GM21360 (cell line): ENCODE data around the gene IER3IP1.
"Not testable (repeated sequence)": the region's sequence is repeated elsewhere in the genome, so short reads cannot be mapped to it uniquely, and the experiment has no call there.

ENCODE experiments used
- ATAC-seq: cut with Tn5 transposase; IDR thresholded peaks from one replicate; pipeline ENCODE4 v1.9.1; 2021; ENCODE audit warnings: mild to moderate bottlenecking, moderate library complexity; ENCODE audit not compliant: unreplicated experiment

IER3IP1 gene

DNA sequence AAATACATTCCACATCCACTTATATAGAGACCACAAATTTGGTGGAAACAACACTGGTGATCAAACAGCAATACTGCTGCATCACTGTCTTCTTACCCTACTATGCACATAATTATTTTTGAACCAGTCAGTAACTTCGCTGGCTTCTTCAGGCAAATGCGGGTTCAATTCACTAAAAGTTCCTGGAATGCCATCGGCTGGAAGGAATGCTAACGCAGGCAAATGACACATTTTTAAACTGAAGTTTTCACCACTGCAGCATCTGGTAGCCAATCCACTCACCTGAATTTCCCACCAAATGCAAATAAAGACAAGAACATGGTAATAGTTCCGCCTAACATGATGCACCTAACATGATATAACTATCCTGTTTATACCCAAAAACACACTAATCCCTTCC lies 15.9 kb downstream of the IER3IP1 start:
- no peak for ATAC-seq

- not testable (repeated sequence) for ATAC-seq
These were observed 17.8 kb downstream of the IER3IP1 start for GRCh38 chr18:47158404-47158803.

DNA sequence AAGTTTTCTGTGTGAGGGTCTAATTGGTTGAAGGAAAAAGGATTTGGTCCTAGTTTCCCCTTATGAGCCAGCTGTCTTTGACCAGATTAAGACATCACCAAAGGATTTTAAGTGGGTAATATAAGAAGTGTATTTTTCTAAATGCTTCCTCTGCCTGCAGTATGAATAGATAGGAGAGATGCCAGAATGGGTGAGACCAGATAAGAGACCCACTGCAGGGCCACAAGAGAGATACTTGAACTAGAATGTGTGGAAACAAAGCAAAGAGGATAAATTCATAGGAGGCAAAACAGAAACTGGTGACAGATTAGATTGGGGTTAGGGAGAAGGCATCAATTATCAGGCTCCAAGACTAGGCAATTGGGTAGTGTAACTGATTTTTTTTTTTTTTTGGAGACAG lies 24.7 kb downstream of the IER3IP1 start:
- ATAC-seq: no peak

GRCh38 chr18:47150824-47151366 lies 25.3 kb downstream of the IER3IP1 start:
- peak; percentile 12 for ATAC-seq

DNA sequence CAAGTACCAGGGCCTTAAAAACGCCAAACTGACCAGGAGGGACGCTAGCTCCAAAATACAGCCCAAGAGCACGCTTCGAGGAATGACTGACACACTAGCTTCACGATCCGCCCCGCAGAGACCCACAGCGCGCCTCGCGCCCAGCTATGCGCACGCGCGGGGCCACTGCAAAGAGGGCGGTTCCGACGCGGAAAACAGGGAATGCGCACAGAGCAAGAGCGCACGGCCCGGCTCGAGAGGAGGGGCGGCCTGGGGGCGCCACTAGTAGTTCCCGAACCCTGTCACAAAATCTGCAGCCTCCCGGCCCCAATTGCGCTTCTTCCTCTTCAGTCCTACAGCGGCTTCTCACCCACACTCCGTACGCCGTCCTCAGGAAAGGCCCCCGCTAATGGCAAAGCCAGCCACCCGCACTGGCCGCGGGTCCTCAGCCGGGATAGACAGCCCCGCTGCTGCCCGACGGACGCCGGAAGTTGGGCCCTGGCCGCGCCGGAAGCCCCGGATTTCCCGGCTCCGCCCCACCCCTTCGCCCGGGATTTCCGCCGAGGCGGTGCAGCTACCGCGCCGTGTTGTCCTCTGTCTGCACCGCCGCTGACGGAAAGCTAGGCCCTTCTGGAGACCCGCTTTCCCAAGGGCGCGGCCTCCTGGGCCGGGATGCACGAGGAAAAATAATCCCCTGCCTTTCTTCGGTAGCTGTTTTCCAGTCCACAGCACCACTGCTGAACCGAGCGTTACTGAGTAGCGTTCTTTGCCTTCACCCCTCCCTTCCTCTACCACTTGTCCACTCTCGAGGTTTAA lies 25.9 kb downstream of the IER3IP1 start, which contains the start of gene HDHD2:
HDHD2 (minus strand) TSS at position 472 of the 795 bp plus-strand sequence. CDS start 14,061 bp downstream, outside the sequence.
- peak; percentile 83 for ATAC-seq

- ATAC-seq: no peak
These were observed 26.6 kb downstream of the IER3IP1 start for GRCh38 chr18:47149457-47150028.

DNA sequence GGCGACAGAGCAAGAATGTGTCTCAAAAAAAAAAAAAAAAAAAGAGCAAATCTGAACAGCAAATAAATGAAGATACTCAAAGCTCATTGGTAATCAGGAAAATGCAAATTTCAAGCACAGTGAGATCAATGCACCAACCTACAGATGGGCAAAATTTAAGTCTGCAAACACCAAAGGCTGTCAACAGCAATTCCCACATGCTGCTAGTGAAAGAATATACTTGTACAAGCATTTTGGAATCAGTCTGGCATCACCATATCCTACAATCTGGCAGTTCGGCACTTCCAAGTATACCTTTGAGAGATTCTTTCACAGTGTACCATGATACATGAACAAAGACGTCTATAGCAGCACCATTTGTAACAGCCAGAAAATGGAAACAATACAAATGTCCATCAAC lies 30.0 kb downstream of the IER3IP1 start:
- no peak for ATAC-seq

DNA sequence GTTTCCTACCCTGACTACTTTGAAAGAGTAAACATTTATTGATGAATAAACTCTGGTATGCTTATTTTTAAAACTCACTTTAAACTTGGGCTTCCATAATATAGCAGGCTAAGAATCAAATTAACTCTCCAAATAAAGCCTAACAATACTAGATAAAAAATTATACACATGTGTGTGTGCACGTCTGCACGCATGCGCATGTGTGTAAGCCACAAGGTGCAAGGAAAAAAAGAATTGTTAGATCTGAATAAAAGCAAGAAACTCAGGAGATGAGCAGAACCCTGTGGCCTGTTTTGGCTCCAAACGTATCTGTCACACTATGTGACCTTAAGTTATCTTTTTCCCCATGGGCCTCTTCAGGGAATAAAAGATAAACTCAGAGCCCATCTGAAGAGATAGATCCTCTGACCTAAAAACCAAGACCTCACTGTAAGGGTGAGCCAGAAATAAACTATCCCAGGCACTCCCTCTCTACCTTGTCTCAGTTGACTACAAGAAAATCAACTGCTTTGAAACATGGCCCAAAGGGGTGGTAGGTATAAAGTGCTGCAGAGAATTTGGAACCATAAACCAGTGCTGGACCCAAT lies 32.2 kb downstream of the IER3IP1 start:
- ATAC-seq: no peak

DNA sequence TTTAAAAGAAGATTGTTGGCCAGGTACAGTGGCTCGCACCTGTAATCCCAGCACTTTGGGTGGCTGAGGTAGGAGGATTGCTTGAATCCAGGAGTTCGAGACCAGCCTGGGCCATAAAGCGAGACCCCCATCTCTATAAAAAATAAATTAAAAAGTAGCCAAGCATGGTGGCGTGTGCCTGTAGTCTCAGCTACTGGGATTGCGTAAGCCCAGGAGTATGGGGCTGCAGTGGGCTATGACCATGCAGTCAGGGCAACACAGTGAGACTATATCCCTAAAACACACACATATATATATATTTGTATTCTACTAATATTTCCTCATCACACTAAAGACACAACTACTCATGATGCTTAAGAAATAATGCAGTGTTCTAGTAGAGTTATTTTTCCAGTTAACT lies 33.0 kb downstream of the IER3IP1 start:
- no peak for ATAC-seq

DNA sequence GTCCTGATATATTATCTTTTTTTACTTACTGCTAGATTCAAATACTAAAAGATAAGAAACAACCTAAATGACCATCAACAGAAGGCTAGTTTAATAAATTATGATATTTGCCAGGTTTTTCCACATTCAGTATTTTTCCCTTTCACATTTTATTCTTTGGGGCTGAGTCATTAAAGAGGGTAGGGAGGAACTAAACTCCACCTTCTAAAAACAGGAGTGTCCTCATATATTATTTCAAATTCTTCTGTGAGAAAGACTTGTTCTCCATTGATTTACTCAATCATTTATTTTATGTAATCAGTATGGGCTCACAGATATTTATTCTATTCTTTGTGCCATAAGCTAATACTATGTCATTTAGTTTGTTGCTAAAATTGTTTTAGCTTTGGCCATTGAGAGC lies 34.9 kb downstream of the IER3IP1 start:
- ATAC-seq: no peak

GRCh38 chr18:47121146-47121545 lies 55.0 kb downstream of the IER3IP1 start:
- no peak for ATAC-seq

- peak; percentile 91 for ATAC-seq
These were observed 55.7 kb downstream of the IER3IP1 start for GRCh38 chr18:47120428-47120827.

DNA sequence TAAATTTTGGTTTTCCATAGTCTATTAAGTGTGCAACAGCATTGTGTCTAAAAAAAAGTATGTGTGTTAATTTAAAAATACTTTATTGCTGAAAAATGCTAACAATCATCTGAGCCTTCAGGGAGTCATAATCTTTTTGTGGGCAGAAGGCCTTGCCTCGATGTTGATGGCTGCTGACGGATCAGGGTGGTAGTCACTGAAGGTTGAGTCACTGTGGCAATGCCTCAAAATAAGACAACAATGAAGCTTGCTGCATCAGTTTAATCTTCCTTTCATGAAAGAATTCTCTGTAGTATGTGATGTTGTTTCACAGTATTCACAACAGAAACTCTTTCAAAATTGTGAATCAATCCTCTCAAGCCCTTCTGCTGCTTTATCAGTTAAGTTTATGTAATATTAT lies 57.2 kb downstream of the IER3IP1 start:
- no peak for ATAC-seq

DNA sequence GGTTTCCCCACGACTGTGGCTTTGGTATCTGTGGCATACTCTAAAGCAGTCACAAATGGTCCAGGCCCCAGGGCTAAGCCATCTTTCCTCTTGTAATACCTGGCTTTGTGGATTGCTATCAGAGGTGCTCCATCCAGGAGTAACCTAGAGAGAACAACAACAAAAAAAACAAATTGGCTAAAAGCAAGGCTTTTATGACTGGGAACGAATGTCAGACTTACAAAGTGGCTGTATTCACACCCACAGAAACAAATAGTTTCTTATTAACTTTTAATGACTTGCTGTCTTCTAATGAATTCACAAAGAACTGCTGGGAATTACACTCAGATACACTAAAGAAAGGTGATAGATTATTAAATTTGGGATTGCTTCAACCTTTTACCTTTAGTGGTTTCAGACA lies 61.0 kb downstream of the IER3IP1 start:
- ATAC-seq: no peak

DNA sequence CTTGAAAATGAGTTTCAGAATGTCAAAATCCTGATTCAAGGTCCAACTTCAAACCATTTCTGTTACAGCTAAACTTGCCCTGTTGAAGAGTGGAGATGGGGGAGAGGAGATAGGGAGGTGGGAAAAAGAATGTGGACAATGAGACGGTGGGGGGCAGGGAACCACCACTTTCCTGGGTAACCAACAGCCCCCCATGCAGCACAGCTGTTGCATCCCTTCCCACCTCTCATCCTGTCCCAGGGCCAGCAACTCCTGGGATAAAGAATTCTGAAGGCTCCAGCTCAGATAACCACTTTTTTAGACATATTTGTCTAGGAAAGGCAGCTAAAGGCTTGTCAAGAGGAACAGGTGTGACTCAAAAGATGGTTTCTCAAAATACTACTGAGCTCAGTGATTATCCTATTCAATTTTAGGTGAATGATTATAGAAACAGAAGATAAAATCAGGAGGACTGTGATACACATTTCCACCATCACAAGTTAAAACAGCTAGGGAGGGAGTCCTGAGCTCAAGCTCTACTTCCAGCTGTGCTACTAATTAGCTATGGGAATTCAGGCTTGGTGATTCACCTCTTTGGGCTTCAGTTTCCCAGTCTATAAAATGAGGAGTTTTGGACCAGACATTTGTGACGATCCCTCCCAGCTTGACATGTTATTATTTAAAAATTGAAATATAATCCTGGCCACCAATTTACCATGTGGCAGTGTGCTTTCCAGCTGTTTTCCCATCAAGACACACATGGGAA lies 62.2 kb downstream of the IER3IP1 start:
- no peak for ATAC-seq

DNA sequence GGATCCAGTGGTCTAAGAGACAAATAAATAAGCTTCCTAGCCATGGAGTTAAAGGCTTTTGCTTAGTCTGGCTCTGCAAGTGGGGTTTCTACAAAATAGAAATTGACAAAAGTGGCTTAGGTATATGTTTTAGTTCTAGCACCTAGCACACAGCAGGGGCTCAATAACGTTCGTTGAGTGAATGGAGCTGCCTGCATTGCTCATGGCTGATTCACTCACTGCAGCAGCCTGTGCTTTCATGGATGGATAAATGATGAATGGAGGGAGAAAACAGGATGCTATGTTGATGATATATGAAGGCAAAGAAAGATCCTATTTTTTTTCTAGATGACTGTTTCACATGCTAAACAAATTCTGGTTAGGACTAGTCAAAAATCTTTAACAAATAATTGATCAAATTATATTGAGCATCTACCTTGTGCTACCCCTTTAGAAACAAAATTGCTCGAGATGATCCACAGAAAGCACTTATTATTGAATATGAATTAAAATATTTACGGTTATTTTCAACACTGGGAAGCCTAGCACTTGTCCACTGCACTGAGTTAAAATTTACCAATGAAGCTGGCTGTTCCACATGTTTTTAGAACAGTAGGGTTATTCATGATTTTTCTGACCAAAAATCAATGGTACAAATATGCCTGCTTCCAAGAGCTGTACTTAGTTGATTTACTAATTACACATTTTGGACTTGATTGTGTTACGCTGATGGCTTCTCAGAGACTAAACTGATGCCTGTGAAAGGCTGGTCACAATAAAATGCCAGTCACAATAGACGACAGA lies 65.5 kb downstream of the IER3IP1 start:
- ATAC-seq: no peak

GRCh38 chr18:47109720-47110119 lies 66.4 kb downstream of the IER3IP1 start:
- ATAC-seq: no peak

- ATAC-seq: no peak
These were observed 67.2 kb downstream of the IER3IP1 start for GRCh38 chr18:47108998-47109405.

DNA sequence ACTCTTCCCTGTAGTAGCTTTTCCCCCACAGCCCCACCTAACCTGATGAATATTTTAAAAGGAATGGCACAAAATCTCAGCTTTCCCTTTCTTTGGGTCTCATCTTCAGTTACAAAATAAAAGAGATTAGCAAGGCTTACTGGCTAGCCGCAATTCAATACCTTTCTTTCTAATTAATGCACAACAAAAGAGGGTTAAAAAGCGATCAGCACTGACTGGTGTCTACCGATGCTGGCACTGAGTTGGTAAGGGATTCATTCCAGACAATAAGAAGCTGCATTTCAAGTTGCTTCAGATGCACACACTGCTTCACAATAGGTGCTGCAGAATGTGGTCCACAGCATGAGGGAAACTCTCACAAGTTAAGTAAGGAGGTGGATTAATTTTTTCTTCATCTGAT lies 67.8 kb downstream of the IER3IP1 start:
- ATAC-seq: no peak
